GM21515 (cell line): ENCODE measurements around the gene PCDHA13.
"Not testable (repeated sequence)": the region's sequence is repeated elsewhere in the genome, so short reads cannot be mapped to it uniquely, and the experiment has no call there.

Experiments used
- ATAC-seq: cut with Tn5 transposase; IDR thresholded peaks from one replicate; pipeline ENCODE4 v1.9.1; 2021; ENCODE audit not compliant: unreplicated experiment

PCDHA13 gene

GRCh38 chr5:140881889-140882590, at the start of gene PCDHA13:
PCDHA13 (plus strand) TSS chr5:140882124; CDS start chr5:140882269, 145 bp downstream.
- ATAC-seq: no peak

GRCh38 chr5:140833993-140834392, 47.9 kb upstream of the PCDHA13 start, which contains the start of gene PCDHA7:
PCDHA7 (plus strand) TSS chr5:140834269; CDS start chr5:140834384, 115 bp downstream.
- ATAC-seq: no peak

GRCh38 chr5:140834439-140835008, 47.4 kb upstream of the PCDHA13 start:
- ATAC-seq: not testable (repeated sequence)

- ATAC-seq: no peak
These were observed 46.1 kb upstream of the PCDHA13 start for GRCh38 chr5:140835622-140836510.

GRCh38 chr5:140840978-140841962, 40.7 kb upstream of the PCDHA13 start, which contains the start of gene PCDHA8:
PCDHA8 (plus strand) TSS chr5:140841187; CDS start chr5:140841322, 135 bp downstream.
- ATAC-seq: no peak

- ATAC-seq: no peak
These were observed 38.9 kb upstream of the PCDHA13 start for GRCh38 chr5:140842798-140843733.

GRCh38 chr5:140848139-140849102, 33.5 kb upstream of the PCDHA13 start, which contains the start of gene PCDHA9:
PCDHA9 (plus strand) TSS chr5:140848382; CDS start chr5:140848496, 114 bp downstream.
- ATAC-seq: not testable (repeated sequence)

GRCh38 chr5:140849831-140850634, 31.9 kb upstream of the PCDHA13 start:
- not testable (repeated sequence) for ATAC-seq

- no peak for ATAC-seq
These were observed 25.9 kb upstream of the PCDHA13 start, which contains the start of gene PCDHA10 for GRCh38 chr5:140855772-140856674. PCDHA10 (plus strand) TSS chr5:140855897; CDS start chr5:140856049, 152 bp downstream.

GRCh38 chr5:140857177-140857986, 24.5 kb upstream of the PCDHA13 start:
- no peak for ATAC-seq

- no peak for ATAC-seq
These were observed 24.0 kb upstream of the PCDHA13 start for GRCh38 chr5:140857987-140858240.

- ATAC-seq: no peak
These were observed 19.3 kb upstream of the PCDHA13 start for GRCh38 chr5:140862441-140863295.

GRCh38 chr5:140868721-140869554, 13.0 kb upstream of the PCDHA13 start, which contains the start of gene PCDHA11:
PCDHA11 (plus strand) TSS chr5:140868957; CDS start chr5:140869104, 147 bp downstream.
- ATAC-seq: no peak

GRCh38 chr5:140869555-140869886, 12.4 kb upstream of the PCDHA13 start:
- ATAC-seq: no peak
